ENCODE measurements around the gene GSPT1.

Gene GSPT1

DNA sequence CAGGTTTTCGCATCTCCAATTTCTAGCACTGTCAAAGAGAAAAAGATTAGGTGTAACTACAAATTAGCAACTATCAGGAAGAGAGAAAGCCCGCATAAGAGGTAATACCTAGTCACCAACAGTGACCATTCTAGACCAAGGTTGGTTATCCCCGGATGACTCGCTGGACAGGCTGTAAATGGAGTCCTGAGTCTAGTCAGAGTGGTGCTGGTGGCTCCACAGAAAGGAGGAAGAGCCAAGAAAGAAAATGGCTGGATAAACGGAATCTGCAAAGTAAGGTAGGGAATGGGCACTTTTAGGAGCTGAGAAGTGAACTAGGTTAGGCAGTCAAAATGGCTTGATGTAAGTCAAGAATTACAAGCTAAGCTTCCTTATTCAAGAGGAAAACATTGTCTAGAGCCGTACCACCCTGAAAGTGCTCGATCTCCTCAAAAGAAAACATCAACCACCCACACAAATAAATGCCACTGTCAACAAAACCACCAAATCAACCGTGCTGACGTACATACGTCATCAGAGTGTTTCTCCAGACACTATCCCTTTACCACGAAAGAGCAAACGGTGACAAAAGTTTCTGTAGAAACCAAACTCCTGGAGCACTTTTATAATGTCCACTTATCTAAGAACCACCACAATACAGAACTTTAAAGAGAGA is 2.2 kb downstream of the GSPT1 start:
- DNase-seq (ENCODE audit: low read depth): no peak

DNA sequence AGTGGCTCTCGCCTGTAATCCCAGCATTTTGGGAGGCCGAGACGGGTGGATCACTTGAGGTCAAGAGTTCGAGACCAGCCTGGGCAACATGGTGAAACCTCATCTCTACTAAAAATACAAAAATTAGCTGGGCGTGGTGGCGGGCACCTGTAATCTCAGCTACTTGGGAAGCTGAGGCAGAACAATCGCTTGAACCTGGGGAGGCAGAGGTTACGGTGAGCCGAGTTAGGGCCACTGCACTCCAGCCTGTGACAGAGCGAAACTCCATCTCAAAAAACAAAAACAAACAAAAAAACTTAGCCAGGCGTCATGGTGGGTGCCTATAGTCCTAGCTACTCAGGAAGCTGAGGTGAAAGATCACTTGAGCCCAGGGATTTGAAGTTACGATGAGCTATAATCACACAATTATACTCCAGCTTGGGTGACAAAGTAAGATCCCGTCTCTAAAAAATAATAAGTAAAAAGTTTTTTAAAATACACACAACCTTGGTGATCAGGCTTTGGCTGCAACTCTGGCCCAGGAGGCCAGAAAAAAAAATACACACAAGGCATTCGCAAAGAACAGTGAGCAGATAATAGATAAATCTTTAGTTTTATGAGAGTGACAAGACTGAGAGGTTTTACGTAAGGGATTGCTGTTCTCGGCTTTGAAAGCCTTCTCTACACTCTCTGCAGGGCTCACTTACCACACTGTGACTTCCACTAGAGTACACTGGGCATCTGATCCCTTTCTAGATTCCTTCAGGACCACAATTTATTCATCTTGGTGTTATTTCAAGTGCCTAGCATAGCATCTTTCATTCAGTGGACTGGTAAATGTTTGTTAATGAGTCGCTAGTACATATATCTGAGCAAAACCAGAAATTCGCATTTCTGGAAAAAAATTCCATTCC is 5.9 kb downstream of the GSPT1 start:
- no peak for DNase-seq (ENCODE audit: low read depth)

DNA sequence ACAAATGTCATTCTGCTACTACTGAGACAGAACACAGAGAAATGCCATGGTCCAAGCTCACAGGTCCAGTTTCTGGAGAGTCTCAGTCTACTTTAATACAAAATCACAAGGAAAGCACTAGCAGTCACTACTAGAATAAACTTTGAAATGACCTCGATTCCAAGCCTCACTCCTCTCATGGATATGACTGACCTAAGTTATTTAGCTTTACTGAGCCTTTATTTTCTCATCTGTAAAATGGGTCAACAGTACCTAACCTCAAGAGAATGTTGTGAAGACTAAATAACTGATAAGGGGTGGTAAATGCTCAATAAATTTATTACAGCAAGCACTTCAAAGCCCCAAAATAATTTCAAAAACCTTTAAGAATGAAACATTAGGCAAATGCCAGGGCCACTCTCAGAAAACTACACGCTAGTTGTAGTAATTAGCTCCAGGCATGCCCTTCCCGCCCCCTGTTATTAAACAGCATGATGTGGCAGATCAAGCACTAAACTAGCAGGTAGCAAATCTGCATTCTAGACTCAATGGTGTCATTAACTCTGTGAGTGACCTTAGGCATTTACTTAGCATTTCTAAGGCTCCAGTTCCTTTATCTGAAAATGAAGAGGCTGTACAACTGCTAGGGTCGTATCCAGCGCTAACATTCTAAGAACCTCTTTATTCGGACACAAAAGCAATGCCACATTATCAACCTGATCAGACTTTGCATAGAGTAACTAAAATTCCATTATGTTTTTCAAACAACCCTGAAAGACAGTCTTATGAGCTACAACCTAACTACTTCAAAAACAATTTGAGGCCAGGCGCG is 8.4 kb downstream of the GSPT1 start:
- DNase-seq (ENCODE audit: low read depth): no peak

DNA sequence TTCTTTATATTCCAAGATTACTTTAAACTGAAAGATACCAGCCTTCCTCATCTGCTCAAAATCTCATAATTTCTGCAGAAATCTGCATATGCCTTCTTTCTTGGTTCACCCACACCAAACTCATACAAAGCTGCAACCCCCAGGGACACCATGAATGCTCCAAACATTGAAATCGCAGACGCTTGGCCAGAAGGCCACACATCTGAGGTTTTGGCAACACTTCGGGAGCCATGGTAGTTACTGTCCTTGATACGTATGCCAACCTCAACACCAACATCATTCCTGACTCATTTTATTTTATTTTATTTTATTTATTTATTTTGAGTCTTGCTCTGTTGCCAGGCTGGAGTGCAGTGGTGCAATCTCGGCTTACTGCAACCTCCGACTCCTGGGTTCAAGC is 11.8 kb downstream of the GSPT1 start:
- DNase-seq (ENCODE audit: low read depth): no peak

DNA sequence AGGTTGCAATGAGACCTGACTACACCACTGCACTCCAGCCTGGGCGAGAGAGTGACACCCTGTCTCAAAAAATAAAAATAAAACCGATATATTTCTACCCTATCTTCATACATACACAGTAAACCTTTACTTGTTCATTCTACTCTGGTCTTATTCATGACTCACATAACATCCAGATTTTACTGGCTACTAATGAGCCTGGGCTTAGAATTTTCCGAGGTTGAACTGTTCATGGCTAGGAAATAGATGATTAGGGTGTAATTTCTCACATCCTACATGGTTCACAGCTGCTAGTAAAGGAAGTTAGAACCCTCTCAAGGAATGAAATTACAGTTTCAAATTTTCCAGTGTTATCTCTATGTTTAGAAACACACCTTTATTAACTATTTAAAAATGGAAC is 14.7 kb downstream of the GSPT1 start:
- DNase-seq (ENCODE audit: low read depth): no peak

DNA sequence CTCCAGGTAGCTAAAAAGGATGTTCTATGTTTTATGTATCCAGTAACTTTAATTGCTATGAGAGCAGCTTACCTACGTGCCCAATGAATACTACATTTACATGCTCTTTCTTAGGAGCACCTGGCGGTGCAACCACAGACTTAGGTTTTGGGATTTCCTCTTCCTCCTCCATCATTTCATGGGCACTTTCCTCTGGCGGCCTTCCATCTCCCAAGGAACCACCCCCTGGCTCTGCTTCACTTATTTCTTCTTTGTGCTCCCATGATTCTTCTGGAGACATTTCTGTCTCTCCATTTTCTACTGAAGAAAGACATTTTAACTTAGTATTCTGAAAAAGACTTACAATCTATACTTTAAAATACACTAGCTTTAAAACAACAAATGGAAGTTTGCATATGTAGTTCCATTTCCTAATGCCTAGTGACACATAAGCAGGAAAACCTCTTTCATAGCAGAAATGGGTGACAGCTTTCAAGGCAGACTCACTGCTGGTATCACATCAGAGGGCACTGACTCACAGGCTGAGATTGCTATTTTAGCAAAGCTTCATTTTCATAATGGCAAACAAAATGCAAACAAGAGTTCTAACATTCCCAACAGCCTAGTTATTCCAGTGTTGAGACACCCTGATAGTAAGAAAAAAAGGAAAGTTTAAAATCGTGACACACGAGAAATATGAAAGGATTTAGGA is 19.1 kb downstream of the GSPT1 start:
- no peak for DNase-seq (ENCODE audit: low read depth)

DNA sequence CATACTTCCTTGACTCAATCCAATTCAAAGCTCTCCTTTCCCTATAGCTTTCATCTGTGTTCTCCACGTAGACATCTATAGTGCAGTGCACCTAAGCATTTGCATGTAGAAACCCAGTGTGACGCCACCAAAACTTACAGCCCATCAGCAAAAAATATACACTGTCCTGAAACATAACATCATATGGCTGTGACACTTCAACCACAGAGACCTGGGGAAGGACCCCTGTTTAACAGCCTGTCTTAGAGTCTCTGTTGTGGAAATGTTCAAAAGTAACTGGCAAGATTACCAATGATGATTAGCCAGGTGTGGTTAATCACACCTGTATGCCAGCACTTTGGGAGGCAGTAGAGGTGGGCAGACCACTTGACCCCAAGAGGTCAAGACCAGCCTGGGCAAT is 22.2 kb downstream of the GSPT1 start:
- no peak for DNase-seq (ENCODE audit: low read depth)

DNA sequence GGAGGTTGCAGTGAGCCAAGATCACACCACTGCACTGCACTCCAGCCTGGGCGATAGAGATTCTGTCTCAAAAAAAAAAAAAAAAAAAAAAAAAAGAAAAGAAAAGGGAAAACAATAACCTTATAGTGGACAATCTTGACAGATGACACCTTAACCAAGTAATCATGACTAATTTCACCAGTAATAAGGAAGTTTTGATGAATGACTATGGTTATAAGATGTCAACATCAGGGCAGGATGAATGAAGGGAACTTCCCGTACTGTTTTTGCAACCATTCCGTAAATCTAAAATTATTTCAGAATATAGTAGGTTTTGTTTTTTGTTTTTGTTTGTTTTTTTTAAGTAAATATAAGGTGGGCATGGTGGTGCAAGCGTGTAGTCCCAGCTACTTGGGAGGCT is 23.0 kb downstream of the GSPT1 start:
- no peak for DNase-seq (ENCODE audit: low read depth)

DNA sequence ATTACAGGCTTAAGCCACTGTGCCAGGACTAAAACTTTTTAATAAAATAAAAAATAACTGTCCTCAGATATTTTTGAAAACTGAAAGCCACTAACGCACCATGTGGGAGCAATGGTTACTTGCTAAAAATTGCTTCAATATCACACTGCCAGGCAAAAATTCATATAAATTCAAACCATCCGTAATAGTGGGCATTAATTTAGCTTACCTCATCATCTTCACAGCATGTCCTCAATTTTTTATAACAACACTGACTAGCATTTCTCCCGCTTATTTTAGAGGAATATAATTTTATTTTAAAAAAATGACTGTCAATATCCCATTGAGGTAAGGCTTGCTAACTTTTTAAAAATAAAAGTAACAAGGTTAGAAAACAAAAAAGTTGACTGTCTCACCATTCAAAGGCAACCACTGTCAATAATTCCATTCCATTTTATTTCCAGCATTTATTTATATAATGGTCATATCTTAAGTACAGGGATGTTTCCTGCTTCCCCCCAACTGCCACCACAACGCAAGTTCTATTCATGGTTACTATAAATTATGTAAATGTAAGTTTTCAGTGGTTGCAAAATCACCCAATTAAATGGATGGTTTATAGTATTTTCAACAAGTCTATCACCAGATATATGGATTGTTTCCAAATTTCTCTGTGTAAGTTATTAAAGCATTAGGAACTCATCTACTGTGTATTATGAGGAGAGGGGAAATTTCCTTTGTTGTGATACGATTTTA is 25.4 kb downstream of the GSPT1 start:
- no peak for DNase-seq (ENCODE audit: low read depth)

DNA sequence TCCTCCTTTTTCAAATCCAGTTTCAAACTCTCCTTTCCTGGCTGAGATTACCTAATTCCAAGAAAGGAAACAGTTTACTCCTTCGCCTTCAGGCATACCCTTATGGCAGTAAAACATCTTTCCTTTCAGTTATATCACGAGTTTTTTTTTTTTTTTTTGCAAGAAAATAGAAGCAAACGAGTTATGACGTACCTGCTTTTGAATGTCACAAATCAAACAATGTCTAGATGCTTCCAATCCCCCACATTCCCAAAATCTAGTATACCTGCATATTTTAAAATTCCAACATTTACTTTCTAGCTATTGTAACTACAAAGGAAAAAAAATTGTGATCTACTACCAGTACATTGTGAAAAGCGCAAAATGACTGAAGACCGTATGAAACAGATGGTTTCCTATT is 28.9 kb downstream of the GSPT1 start:
- no peak for DNase-seq (ENCODE audit: low read depth)

DNA sequence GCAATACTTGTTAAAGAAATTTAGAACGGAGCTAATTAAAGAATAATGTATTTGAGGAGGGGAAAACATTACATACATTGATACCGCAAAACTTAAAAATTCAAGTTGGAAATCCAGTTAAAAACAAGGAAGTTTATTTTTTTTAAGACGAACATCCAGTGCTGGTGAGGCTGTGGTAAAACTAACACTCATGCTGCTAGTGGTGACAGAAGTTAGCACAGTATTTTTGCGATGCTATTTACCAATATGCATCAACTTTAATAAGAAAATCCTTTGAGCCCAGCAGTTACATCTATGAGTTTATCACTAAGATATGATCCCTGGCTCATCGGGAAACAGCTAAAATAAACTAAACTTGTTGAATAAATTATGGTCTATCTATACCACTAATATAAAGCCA is 31.7 kb downstream of the GSPT1 start:
- no peak for DNase-seq (ENCODE audit: low read depth)

DNA sequence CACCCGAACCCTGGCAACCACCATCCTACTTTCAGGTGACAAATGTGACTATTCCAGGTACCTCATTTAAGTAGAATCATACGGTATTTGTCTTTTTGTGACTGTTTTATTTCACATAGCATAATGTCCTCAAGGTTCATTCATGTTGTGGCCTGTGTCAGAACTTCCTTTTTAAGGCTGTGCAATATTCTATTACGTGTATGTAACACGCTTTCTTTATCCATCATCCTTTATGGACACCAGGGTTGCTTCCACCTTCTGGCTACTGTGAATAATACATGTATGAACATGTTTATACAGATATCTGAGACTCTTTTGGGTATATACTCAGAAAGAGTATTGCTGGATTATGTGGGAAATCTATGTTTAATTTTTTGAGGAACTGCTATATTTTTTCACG is 35.7 kb downstream of the GSPT1 start:
- no peak for DNase-seq (ENCODE audit: low read depth)

DNA sequence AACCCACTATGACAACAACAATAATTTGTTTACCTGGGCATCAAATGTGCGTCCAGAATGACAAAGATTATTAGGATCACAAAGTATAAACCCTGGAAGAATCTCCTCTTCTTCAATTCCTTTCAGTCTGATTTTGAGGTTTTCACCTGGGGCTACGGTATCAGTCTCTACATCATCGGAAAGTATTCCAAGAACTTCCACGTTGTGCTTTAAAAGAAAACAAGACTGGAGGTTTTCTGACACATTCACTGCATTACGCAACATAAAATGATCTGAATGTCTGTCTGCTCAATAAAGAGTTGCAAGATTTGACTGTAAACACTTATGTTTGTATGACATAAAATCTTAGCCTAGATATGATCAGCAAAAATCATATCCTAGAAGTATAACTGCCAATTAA is 38.4 kb downstream of the GSPT1 start:
- no peak for DNase-seq (ENCODE audit: low read depth)

DNA sequence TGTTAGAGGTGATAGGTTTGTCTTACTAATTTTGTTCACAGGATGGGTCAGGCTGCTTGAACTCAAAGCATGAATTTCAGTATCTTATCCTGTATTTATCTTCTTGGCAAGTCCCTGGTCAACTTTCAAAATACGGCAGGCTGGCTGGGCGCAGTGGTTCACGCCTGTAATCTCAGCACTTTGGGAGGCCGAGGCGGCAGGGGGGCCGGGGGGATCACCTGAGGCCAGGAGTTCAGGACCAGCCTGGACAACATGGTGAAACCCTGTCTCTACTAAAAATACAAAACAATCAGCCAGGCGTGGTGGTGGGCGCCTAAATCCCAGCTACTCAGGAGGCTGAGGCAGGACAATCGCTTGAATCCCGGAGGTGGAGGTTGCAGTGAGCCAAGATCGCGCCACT is 39.5 kb downstream of the GSPT1 start:
- no peak for DNase-seq (ENCODE audit: low read depth)

DNA sequence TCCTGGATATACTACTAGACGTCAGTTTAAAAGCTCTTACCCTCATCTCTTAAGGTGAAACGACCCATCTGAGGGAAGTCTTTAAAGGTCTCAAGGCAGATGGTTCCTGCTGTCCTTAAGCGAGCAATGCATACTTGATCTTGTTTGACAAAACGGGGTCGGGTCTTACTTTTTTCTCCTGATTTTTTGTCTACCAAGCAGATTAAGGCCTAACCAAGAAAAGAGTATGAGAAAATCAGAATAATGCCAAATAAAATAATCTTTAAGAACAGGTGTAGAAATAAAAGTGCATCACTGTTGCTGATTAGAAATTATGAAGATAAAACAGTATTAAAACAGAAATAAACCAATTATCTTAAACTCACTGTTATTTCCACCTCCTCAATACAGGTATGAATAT is 40.0 kb downstream of the GSPT1 start:
- DNase-seq (ENCODE audit: low read depth): no peak

DNA sequence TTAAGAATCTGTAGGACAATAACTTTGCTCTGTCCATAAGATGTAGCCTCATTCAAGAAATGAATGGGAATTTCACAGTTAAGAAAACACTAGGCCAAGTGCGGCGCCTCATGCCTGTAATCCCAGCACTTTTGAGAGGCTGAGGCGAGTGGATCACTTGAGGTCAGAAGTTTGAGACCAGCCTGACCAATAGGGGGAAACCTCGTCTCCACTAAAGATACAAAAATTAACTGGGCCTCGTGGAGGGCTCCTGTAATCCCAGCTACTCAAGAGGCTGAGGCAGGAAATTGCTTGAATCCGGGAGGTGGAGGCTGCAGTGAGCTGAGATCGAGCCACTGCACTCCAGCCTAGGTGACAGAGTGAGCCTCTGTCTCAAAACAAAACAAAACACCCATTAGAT is 44.6 kb downstream of the GSPT1 start:
- peak; percentile 22 for DNase-seq (ENCODE audit: low read depth)

DNA sequence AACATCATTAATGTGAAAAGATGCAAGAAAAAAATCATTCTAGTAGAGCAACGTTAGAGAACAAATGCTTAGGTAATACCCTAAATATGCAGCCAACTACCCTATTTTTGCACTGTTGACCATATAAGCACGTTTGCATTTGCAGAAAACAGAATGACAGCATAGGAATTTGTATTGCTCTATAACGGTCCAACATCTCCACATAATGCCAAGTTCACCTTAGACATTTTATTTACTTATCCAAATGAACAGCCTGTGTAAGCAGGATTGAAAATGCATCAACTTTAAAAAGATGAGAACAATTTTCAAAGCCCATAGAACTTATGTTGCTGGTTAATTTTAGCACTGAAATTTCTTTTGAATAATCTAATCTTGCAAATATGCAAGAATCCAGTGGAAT is 45.4 kb downstream of the GSPT1 start:
- no peak for DNase-seq (ENCODE audit: low read depth)

DNA sequence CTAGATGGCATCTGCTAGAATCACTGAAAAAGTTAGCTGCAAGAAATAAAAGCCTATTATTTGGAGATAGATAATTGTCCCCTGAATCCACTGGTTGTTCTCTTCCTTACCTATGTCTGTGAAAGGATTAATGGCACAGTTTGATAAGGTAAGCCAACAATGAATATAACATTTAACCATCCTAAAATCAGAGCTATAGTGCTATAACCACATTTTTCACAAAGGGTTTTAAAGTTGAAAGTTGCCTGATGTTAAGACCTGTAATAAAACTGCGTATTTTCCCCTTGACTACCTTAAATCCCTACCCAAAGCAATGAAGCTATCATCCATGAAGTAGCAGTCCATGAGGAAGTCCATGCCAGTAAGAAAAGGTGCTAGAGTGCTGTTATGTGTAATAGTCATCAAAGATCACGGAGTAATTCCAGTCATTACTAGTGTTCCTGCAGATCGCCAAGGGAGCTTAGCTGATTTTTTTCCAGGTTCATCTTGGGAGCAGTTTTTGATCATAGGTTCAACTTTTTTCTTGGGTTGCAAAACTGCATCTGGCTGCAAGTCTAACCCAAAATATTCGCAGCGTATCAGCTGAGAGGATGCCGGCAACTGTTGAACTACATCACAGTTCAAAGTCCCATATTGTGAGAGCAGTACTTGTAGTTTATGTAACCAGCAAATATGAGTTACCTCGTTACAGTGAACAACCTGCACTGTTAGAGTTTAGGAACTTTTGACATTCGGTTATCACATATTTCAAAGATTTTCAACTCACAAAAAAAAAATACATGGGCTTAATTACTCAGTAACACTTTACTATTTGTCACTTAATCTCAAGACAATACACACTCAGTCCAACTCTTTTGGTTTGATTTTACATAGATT is 46.2 kb downstream of the GSPT1 start:
- DNase-seq (ENCODE audit: low read depth): no peak

DNA sequence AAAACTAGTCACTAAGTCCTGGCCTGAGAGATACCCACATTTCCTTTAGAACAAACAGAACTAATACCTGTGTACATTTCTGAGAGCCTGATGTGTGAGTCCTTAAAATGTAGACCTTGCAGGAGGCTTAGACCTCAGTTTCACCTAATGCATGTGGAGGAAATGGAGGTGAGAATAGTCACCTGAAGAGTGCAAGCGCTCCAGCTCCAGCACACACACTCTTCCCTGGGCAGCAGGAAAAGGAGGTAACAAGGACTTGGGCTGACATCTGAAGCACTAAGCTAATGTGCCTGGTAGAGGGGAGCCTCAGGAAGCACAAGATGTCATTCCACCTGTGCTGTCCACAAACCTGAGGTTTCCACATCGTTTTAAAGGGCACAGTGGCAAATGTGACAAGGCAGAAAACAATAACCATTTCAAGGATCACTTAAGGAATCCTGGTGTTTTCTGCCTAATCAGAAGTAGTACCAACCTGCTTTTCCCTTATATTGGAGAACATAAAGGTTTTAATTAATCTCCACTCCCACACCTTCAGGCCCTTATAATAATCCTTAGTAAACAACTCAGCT is 47.3 kb downstream of the GSPT1 start:
- DNase-seq (ENCODE audit: low read depth): no peak

DNA sequence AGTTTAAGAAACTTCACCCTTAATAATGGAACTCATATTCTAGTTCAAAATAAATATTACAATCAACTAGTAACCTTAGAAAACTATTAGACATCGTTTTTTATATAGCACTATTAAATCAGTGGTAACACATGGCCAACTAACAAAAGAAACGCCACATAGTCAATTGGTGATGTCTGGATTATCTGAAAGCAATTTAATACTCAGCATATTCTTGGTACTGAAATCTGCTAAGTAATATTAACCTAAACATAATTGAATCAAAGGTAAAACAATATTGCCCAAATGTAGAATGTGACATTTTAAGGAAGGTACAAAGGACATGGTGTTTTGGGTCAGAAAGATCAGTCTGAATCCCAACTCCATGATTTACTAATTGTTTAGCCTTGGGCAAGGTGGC is 53.3 kb downstream of the GSPT1 start:
- DNase-seq (ENCODE audit: low read depth): no peak
